PC-3 (cell line): ENCODE data around the gene ARG1. TPM values are rescaled to one million over a fixed set of nuclear protein-coding genes. Genes with fewer than 3 reads are reported as not detected.

Source experiments
- ATAC-seq: fragments of 200-7000 bp; cut with Tn5 transposase; 2 replicates; pipeline ENCODE4 v1.9.1; 2020; ENCODE audit warnings: mild to moderate bottlenecking, moderate library complexity
- BruUV-seq: library from RNA; stranded (reverse); fragments of 400-500 nt; replicated peaks from 2 replicates; lab custom pipeline; 2021; lab: Mats Ljungman, UMichigan
- CTCF ChIA-PET: fragments of 300-600 bp; sonication (Branson Sonifier 250); formaldehyde crosslinking; loops from one replicate; lab custom pipeline; 2022; ENCODE audit warnings: antibody characterized with exemption; lab: Charles Lee
- POLR2A ChIA-PET: fragments of 300-600 bp; sonication (Branson Sonifier 250); formaldehyde crosslinking; loops from one replicate; lab custom pipeline; 2022; ENCODE audit warnings: antibody characterized with exemption; ENCODE audit not compliant: unreplicated experiment; lab: Charles Lee
- DNase-seq: peaks from one replicate; pipeline ENCODE4 v3.0.0-alpha.2; 2015
- H2AFZ ChIP-seq: fragments of 300-600 bp; sonication (generic); 2 replicates; pipeline ENCODE4 v1.6.0; 2016; ENCODE audit warnings: antibody characterized with exemption, low read length
- H3F3A ChIP-seq: fragments of 300-600 bp; sonication (generic); one replicate; pipeline ENCODE4 v1.6.0; 2017; ENCODE audit warnings: antibody characterized with exemption, low read length, control low read depth, mild to moderate bottlenecking; ENCODE audit not compliant: unreplicated experiment
- H3K27ac ChIP-seq: fragments of 300-600 bp; sonication (generic); 2 replicates; pipeline ENCODE4 v1.5.1; 2016; ENCODE audit warnings: mild to moderate bottlenecking, low read length
- H3K27me3 ChIP-seq: fragments of 300-600 bp; sonication (generic); 2 replicates; pipeline ENCODE4 v1.6.1; 2016; ENCODE audit warnings: low read length, mixed read lengths
- H3K36me3 ChIP-seq: fragments of 300-600 bp; sonication (generic); 2 replicates; pipeline ENCODE4 v1.6.1; 2016; ENCODE audit warnings: low read depth, mixed run types, low read length, mixed read lengths
- H3K4me1 ChIP-seq: fragments of 300-600 bp; sonication (generic); 2 replicates; pipeline ENCODE4 v1.5.1; 2016; ENCODE audit warnings: low read length; ENCODE audit not compliant: insufficient read depth
- H3K4me2 ChIP-seq: fragments of 300-600 bp; sonication (generic); 2 replicates; pipeline ENCODE4 v1.6.0; 2016; ENCODE audit warnings: low read length
- H3K4me3 ChIP-seq: fragments of 300-600 bp; sonication (generic); 2 replicates; pipeline ENCODE4 v1.5.1; 2016; ENCODE audit warnings: mild to moderate bottlenecking, low read length, mixed read lengths
- H3K79me2 ChIP-seq: fragments of 300-600 bp; sonication (generic); 2 replicates; pipeline ENCODE4 v1.6.1; 2017; ENCODE audit warnings: low read length, mixed read lengths
- H3K9ac ChIP-seq: fragments of 300-600 bp; sonication (generic); 2 replicates; pipeline ENCODE4 v1.6.0; 2016; ENCODE audit warnings: mild to moderate bottlenecking, low read length
- H3K9me2 ChIP-seq: fragments of 300-600 bp; sonication (generic); replicated peaks from 2 replicates; pipeline ENCODE4 v1.6.1; 2016; ENCODE audit warnings: mixed run types, low read length, mixed read lengths
- H3K9me3 ChIP-seq: fragments of 300-600 bp; sonication (generic); 2 replicates; pipeline ENCODE4 v1.6.1; 2016; ENCODE audit warnings: low read length, mixed read lengths
- H4K20me1 ChIP-seq: fragments of 300-600 bp; sonication (generic); 2 replicates; pipeline ENCODE4 v1.6.1; 2016; ENCODE audit warnings: low read length, mixed read lengths
- EZH2 ChIP-seq: fragments of 300-600 bp; sonication (generic); IDR thresholded peaks from one replicate; pipeline ENCODE4 v1.6.1; 2017; ENCODE audit warnings: antibody characterized with exemption, mild to moderate bottlenecking, low read length; ENCODE audit not compliant: unreplicated experiment
- EZH2phosphoT487 ChIP-seq: fragments of 300-600 bp; sonication (generic); IDR thresholded peaks from 2 replicates; pipeline ENCODE4 v1.6.1; 2018; ENCODE audit warnings: mild to moderate bottlenecking, antibody characterized with exemption, low read length, borderline replicate concordance
- intact Hi-C: fragments of 100-400 bp; cut with micrococcal nuclease; formaldehyde crosslinking; loops from 2 replicates; pipeline ENCODE4 v1.9.0; 2023
- total RNA-seq: library from RNA; depleted of rRNA; stranded (reverse); fragments of >200 nt; gene quantifications from 2 replicates; pipeline ENCODE4 v1.2.3, GENCODE V29; 2014
- TF ChIP-seq, protein P1 (sequence below): fragments of 300-600 bp; sonication (generic); conservative IDR thresholded peaks from 2 replicates; pipeline ENCODE4 v1.5.1; 2017; ENCODE audit warnings: antibody characterized with exemption, low read depth, mild to moderate bottlenecking, low read length

The ARG1 gene
- total RNA-seq, 1 experiment from 2014 or later, result not detected

DNA sequence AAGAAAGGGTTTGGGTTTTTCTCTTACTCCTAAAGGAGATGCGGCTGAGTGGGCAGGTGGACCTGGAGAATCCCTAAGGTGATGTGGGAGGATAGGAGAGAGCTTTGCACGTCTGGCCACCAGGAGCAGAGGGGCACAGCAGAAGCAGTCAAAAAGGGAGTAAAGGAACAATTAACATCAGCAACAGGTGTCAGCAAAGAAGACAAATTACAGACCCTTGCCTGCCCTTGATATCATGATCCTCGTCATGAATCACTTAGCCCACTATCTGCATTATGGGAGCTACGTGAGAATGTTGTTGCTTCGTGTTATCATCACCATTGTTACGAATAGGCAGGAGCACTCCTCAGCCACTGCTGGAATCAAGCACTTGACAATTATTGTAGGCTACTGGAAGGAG lies 25.5 kb upstream of the ARG1 start:
- Histone ChIP-seq H3K36me3 (no peaks in the 10 kb centered on the region), H3K4me3 (no peak overlapping the region), H3K79me2 (no peaks in the 10 kb centered on the region), H2AFZ (no peak overlapping the region), H3K27me3 (no peaks in the 10 kb centered on the region), H3K9me3 (no peaks in the 10 kb centered on the region), H3K4me1 (no peaks in the 10 kb centered on the region), H3K9ac (no peak overlapping the region), H3K27ac (no peak overlapping the region), H4K20me1 (no peaks in the 10 kb centered on the region), H3K9me2 (no peaks in the 10 kb centered on the region), H3F3A (no peaks in the 10 kb centered on the region), H3K4me2 (no peak overlapping the region)
- TF ChIP-seq EZH2, result no peak
- TF ChIP-seq, protein P1, sequence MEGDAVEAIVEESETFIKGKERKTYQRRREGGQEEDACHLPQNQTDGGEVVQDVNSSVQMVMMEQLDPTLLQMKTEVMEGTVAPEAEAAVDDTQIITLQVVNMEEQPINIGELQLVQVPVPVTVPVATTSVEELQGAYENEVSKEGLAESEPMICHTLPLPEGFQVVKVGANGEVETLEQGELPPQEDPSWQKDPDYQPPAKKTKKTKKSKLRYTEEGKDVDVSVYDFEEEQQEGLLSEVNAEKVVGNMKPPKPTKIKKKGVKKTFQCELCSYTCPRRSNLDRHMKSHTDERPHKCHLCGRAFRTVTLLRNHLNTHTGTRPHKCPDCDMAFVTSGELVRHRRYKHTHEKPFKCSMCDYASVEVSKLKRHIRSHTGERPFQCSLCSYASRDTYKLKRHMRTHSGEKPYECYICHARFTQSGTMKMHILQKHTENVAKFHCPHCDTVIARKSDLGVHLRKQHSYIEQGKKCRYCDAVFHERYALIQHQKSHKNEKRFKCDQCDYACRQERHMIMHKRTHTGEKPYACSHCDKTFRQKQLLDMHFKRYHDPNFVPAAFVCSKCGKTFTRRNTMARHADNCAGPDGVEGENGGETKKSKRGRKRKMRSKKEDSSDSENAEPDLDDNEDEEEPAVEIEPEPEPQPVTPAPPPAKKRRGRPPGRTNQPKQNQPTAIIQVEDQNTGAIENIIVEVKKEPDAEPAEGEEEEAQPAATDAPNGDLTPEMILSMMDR, result no peak
- TF ChIP-seq EZH2phosphoT487, result no peak
- intact Hi-C loops, result no loop called here
- no peak for ATAC-seq
- CTCF ChIA-PET, result no interaction called here
- BruUV-seq, result no TSS peak
- DNase-seq, result no peak
- POLR2A ChIA-PET, result no interaction called here

DNA sequence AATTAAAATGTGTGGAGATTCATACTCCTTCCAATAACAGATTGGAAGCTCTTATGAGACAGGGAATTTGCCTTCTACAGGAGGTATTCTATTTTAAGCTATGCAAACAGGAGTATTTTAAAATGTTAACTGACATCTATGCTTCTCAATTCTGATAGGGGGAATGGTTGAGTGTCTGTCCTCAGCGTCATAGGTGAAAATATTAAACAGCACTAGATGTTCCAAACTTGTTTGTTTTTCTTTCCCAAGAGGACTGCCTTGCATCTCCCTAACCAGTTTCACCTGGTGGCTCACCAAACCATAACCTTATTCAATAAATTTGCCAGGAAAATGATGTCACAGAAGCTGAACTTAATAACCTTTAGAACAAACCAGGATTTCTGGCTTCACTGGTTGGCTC lies 24.6 kb upstream of the ARG1 start:
- Histone ChIP-seq H3K4me3 (no peak overlapping the region), H3K4me1 (no peaks in the 10 kb centered on the region), H3K27ac (no peak overlapping the region), H3K9ac (no peak overlapping the region), H3F3A (no peaks in the 10 kb centered on the region), H2AFZ (no peak overlapping the region), H3K9me2 (no peaks in the 10 kb centered on the region), H3K27me3 (no peaks in the 10 kb centered on the region), H3K36me3 (no peaks in the 10 kb centered on the region), H4K20me1 (no peaks in the 10 kb centered on the region), H3K79me2 (no peaks in the 10 kb centered on the region), H3K9me3 (no peaks in the 10 kb centered on the region), H3K4me2 (no peak overlapping the region)
- intact Hi-C loops, result no loop called here
- DNase-seq (no peak), ATAC-seq (no peak)
- POLR2A ChIA-PET, result interaction anchor here (0.6 kb wide), 1 partner anchor 658 kb away, joined by 3 read pairs; no protein-coding TSS in a partner anchor
- BruUV-seq, result no TSS peak
- CTCF ChIA-PET, result no interaction called here
- TF ChIP-seq EZH2, result no peak
- TF ChIP-seq, protein P1, result no peak
- no peak for TF ChIP-seq EZH2phosphoT487

DNA sequence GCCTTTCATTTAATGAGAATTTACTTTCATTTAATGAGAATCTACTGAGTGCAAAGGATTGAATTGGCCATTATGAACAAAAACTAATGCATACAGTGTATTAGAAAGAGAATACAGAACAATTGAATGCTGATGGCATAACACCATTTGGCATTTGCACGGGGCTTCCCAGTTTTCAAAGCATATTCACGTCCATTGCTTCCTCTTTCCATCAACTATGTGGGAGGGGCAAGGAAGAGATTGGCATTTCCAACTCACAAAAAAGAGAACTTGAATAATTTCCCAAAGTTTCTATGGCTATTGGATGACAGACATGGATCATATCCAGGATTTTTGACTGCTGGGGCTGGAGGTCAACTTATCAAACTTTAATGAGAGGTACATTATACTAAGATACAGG lies 23.2 kb upstream of the ARG1 start:
- POLR2A ChIA-PET, result no interaction called here
- TF ChIP-seq EZH2 (no peak), EZH2phosphoT487 (no peak)
- TF ChIP-seq, protein P1, result no peak
- H3K27me3 ChIP-seq, result no peaks in the 10 kb centered on the region
- ATAC-seq (no peak), DNase-seq (no peak)
- no TSS peak for BruUV-seq
- no peak overlapping the region for H3K4me3 ChIP-seq
- H4K20me1 ChIP-seq, result no peaks in the 10 kb centered on the region
- H3K9me2 ChIP-seq, result no peaks in the 10 kb centered on the region
- no peaks in the 10 kb centered on the region for H3F3A ChIP-seq
- H3K27ac ChIP-seq, result no peak overlapping the region
- H3K4me1 ChIP-seq, result no peaks in the 10 kb centered on the region
- H2AFZ ChIP-seq, result no peak overlapping the region
- H3K36me3 ChIP-seq, result no peaks in the 10 kb centered on the region
- no peak overlapping the region for H3K4me2 ChIP-seq
- H3K79me2 ChIP-seq, result no peaks in the 10 kb centered on the region
- H3K9me3 ChIP-seq, result no peaks in the 10 kb centered on the region
- CTCF ChIA-PET, result no interaction called here
- intact Hi-C loops, result no loop called here
- no peak overlapping the region for H3K9ac ChIP-seq
